ENCODE measurements around the gene LYSMD4. TPM values are rescaled to one million over a fixed set of nuclear protein-coding genes. Genes with fewer than 3 reads are reported as not detected.

The LYSMD4 gene
- polyA plus RNA-seq, 2 of the 4 experiments (the other 2 are of a cell fraction), result 3.8 to 6.0 TPM

- ATAC-seq, result no peak; a peak in 1 of 6 replicates
- Histone ChIP-seq H3K4me1 (peaks cover 22% of the 10 kb centered on the region), H3K9me3 (no peaks in the 10 kb centered on the region), H3K27ac (peak overlapping the region; percentile 62 to 71), H3K4me3 (no peak overlapping the region), H3K4me2 (peak overlapping the region; percentile 78)
- no peak for DNase-seq (ENCODE audit: low read depth in 1 of 2, low spot score in 1 of 2)
- POLR2A ChIA-PET, result no interaction called here
- TF ChIP-seq CBX8 (IDR thresholded peaks at IDR 0.05), result no peak
- no peak for TF ChIP-seq JUN (IDR thresholded peaks at IDR 0.05)
- no peak for TF ChIP-seq CEBPB (IDR thresholded peaks at IDR 0.05)
- 75% methylated on average over 4 of the region's 4 CpGs for WGBS (ENCODE audit: missing lambda C conversion rate)
- no peak for FAIRE-seq
- CTCF ChIA-PET, result interaction anchor here (1.1 to 6.1 kb wide), 43 partner anchors 8 to 603 kb away, joined by 3 to 225 read pairs (median 13); partner anchors contain the start of genes LYSMD4 and SYNM
Observed at GRCh38 chr15:99702895-99703602, 30.2 kb downstream of the LYSMD4 start.

GRCh38 chr15:99696096-99696495 lies 37.1 kb downstream of the LYSMD4 start:
- ChIA-PET POLR2A (no interaction called here), CTCF (interaction anchor here (1.2 to 1.8 kb wide), 4 partner anchors 8 to 426 kb away, joined by 3 to 13 read pairs (median 6); no protein-coding TSS in a partner anchor)
- no peak for DNase-seq (ENCODE audit: low read depth in 1 of 2, low spot score in 1 of 2)
- 82% methylated on average over 2 of the region's 2 CpGs for WGBS (ENCODE audit: missing lambda C conversion rate)
- H3K9me3 ChIP-seq, result no peaks in the 10 kb centered on the region
- no peak overlapping the region for H3K4me2 ChIP-seq
- TF ChIP-seq MAX (IDR thresholded peaks at IDR 0.05) (no peak), RARB (CRISPR knock-in tag; IDR thresholded peaks at IDR 0.05) (no peak), POLR2A (IDR thresholded peaks at IDR 0.05; ENCODE audit: low read length) (no peak), MAFK (IDR thresholded peaks at IDR 0.05; ENCODE audit: partially characterized antibody) (no peak), HMGXB4 (CRISPR knock-in tag; IDR thresholded peaks at IDR 0.05; ENCODE audit: borderline replicate concordance) (no peak), EP300 (IDR thresholded peaks at IDR 0.05) (no peak), POLR2AphosphoS2 (conservative IDR thresholded peaks at IDR 0.05; ENCODE audit: low read length) (no peak), JUN (IDR thresholded peaks at IDR 0.05) (no peak), PHF8 (IDR thresholded peaks at IDR 0.05; ENCODE audit: borderline replicate concordance, low read depth) (no peak), CBX8 (IDR thresholded peaks at IDR 0.05) (no peak)
- H3K27ac ChIP-seq, result no peak overlapping the region
- no peak for ATAC-seq
- FAIRE-seq, result peak; percentile 94
- H3K4me1 ChIP-seq, result no peaks in the 10 kb centered on the region
- H3K4me3 ChIP-seq, result no peak overlapping the region

GRCh38 chr15:99692825-99693224 lies 40.4 kb downstream of the LYSMD4 start:
- TF ChIP-seq RCOR1 (IDR thresholded peaks at IDR 0.05; ENCODE audit: low read depth, low read length) (no peak), FOSB (CRISPR knock-in tag; IDR thresholded peaks at IDR 0.05) (no peak), HEYL (CRISPR knock-in tag; IDR thresholded peaks at IDR 0.05) (no peak), E2F6 (IDR thresholded peaks at IDR 0.05; ENCODE audit: borderline replicate concordance, low read depth) (no peak), MAX (IDR thresholded peaks at IDR 0.05) (no peak), RAD21 (conservative IDR thresholded peaks at IDR 0.05 in 1 of 2, IDR thresholded peaks at IDR 0.05 in 1 of 2) (no peak), REST (IDR thresholded peaks at IDR 0.05) (no peak), POLR2AphosphoS2 (conservative IDR thresholded peaks at IDR 0.05; ENCODE audit: low read length) (no peak), HOXA7 (CRISPR knock-in tag; IDR thresholded peaks at IDR 0.05) (no peak), BHLHE40 (IDR thresholded peaks at IDR 0.05; ENCODE audit: low read depth, low read length) (no peak), ELK1 (IDR thresholded peaks at IDR 0.05; ENCODE audit: low read depth, low read length) (no peak), MAFK (IDR thresholded peaks at IDR 0.05; ENCODE audit: partially characterized antibody) (no peak), RNF2 (IDR thresholded peaks at IDR 0.05; ENCODE audit: borderline replicate concordance, low read depth) (no peak), ESRRA (IDR thresholded peaks at IDR 0.05; ENCODE audit: borderline replicate concordance, low read length) (no peak)
- FAIRE-seq, result no peak
- H3K4me1 ChIP-seq, result no peaks in the 10 kb centered on the region
- WGBS (ENCODE audit: missing lambda C conversion rate), result 97% methylated on average over 3 of the region's 3 CpGs
- H3K4me2 ChIP-seq, result no peak overlapping the region
- no peak for ATAC-seq
- POLR2A ChIA-PET, result no interaction called here
- no peaks in the 10 kb centered on the region for H3K9me3 ChIP-seq
- no peak for DNase-seq (ENCODE audit: low read depth in 1 of 2, low spot score in 1 of 2)
- no peak overlapping the region for H3K4me3 ChIP-seq
- CTCF ChIA-PET, result interaction anchor here (1.2 to 2.1 kb wide), 3 partner anchors 8 to 406 kb away, joined by 4 to 16 read pairs (median 6); no protein-coding TSS in a partner anchor
- no peak overlapping the region for H3K27ac ChIP-seq
